K562 (cell line): ENCODE measurements around the gene ANAPC5. TPM values are rescaled to one million over a fixed set of nuclear protein-coding genes. Genes with fewer than 3 reads are reported as not detected.
A peak's percentile ranks its signal among the peaks of the same experiment; 100 is the strongest.

Source experiments
- CBFB ChIP-seq: sonication (generic); formaldehyde crosslinking; IDR thresholded peaks from 2 replicates; pipeline ENCODE4 v1.4.0; 2020; ENCODE audit warnings: mild to moderate bottlenecking, missing genetic modification reagents
- EP400 ChIP-seq: fragments of 450-650 bp; IDR thresholded peaks from 2 replicates; pipeline ENCODE4 v1.6.1; 2017; ENCODE audit warnings: antibody characterized with exemption, mild to moderate bottlenecking, moderate library complexity
- GABPB1 ChIP-seq: sonication (generic); formaldehyde crosslinking; IDR thresholded peaks from 2 replicates; pipeline ENCODE4 v1.8.0; 2022; ENCODE audit warnings: mild to moderate bottlenecking, missing genetic modification reagents
- L3MBTL2 ChIP-seq: fragments of 450-650 bp; IDR thresholded peaks from 2 replicates; pipeline ENCODE4 v1.6.1; 2016; ENCODE audit warnings: mild to moderate bottlenecking, moderate library complexity
- MAX ChIP-seq: sonication (generic); formaldehyde crosslinking; IDR thresholded peaks from 2 replicates; pipeline ENCODE4 v1.9.0; 2022; ENCODE audit warnings: mild to moderate bottlenecking, missing genetic modification reagents
- MED1 ChIP-seq: sonication (generic); formaldehyde crosslinking; IDR thresholded peaks from 2 replicates; pipeline ENCODE4 v1.8.1; 2023; ENCODE audit warnings: missing genetic modification reagents, borderline replicate concordance
- NR1H2 ChIP-seq: sonication (generic); formaldehyde crosslinking; IDR thresholded peaks from 2 replicates; pipeline ENCODE4 v1.4.0; 2020; ENCODE audit warnings: mild to moderate bottlenecking, missing genetic modification reagents
- SAFB ChIP-seq: fragments of 200-400 bp; formaldehyde crosslinking; IDR thresholded peaks from 2 replicates; pipeline ENCODE4 v1.6.1; 2017; ENCODE audit warnings: low read depth, low read length, borderline replicate concordance
- SIN3A ChIP-seq, 2 experiments: fragments of 150-350 bp in 1 of 2; IDR thresholded peaks; 2 replicates each; pipeline ENCODE4 v1.6.1; 2011 to 2016; ENCODE audit warnings: borderline replicate concordance in 2 of 2, low read depth in 2 of 2, low read length in 2 of 2, mild to moderate bottlenecking in 2 of 2, moderate library complexity in 2 of 2; ENCODE audit not compliant: control insufficient read depth in 1 of 2
- TAL1 ChIP-seq: fragments of 450-650 bp; IDR thresholded peaks from 2 replicates; pipeline ENCODE4 v1.6.1; 2016; ENCODE audit warnings: mild to moderate bottlenecking
- USF1 ChIP-seq: sonication (generic); formaldehyde crosslinking; IDR thresholded peaks from 2 replicates; pipeline ENCODE4 v1.9.0; 2022; ENCODE audit warnings: mild to moderate bottlenecking, missing genetic modification reagents
- ZBTB40 ChIP-seq, 2 experiments: fragments of 450-650 bp in 1 of 2; sonication (generic) in 1 of 2; formaldehyde crosslinking in 1 of 2; IDR thresholded peaks; 2 replicates each; pipeline versions ENCODE4 v1.7.1 to v1.9.0; 2016 to 2022; ENCODE audit warnings: inconsistent platforms in 1 of 2, mild to moderate bottlenecking in 1 of 2, missing genetic modification reagents in 1 of 2
- ZFX ChIP-seq: sonication (generic); formaldehyde crosslinking; IDR thresholded peaks from 2 replicates; pipeline ENCODE4 v1.8.0; 2022; ENCODE audit warnings: mild to moderate bottlenecking, missing genetic modification reagents, moderate library complexity
- polyA plus RNA-seq, 8 experiments: library from polyadenylated mRNA; depleted of rRNA in 4 of 8; stranded (reverse) in 5 of 8; unstranded in 3 of 8; fragments of >200 nt; fragmentation: Nextera tagmentation in 2 of 8; fragmentation: Illumina TruSeq in 1 of 8; extraction: Ambion mirVana in 2 of 8; extraction: Trizol in 1 of 8; gene quantifications; 2 replicates each; pipeline versions ENCODE4 v1.2.1 to v1.2.3, GENCODE V29; 2011 to 2014; ENCODE audit warnings: inconsistent platforms in 1 of 8, missing spikeins in 1 of 8
- total RNA-seq, 7 experiments: library from RNA; depleted of rRNA in 6 of 7; stranded (reverse); fragments of >200 nt in 6 of 7; fragmentation: Illumina TruSeq in 2 of 7; extraction: Trizol in 2 of 7; gene quantifications; 2 replicates each; pipeline versions ENCODE4 v1.2.1 to v1.2.3, GENCODE V29; 2011 to 2021; ENCODE audit warnings: low replicate concordance in 1 of 7

The ANAPC5 gene
- total and polyA plus RNA-seq, 9 of the 15 experiments (the other 6 are each of a cell fraction or from before 2014, with no cell fraction given) = 136 to 315 (median 197) TPM

- TF ChIP-seq TAL1 = no peak
- TF ChIP-seq MED1 (CRISPR knock-in tag) = no peak
- TF ChIP-seq USF1 (CRISPR knock-in tag) = peak; percentile 25; the same call in 1 of the 2 replicates
- TF ChIP-seq ZFX = peak; percentile 49; the same call in 1 of the 2 replicates
- peak; percentile 63 for TF ChIP-seq L3MBTL2
- TF ChIP-seq MAX (CRISPR knock-in tag) = peak; percentile 93
- TF ChIP-seq NR1H2 (CRISPR knock-in tag) = peak; percentile 83; the same call in 1 of the 2 replicates
- peak; percentile 7 to 87; a peak in 2 of 4 replicates for TF ChIP-seq SIN3A (IDR thresholded peaks at IDR 0.05; ENCODE audit: borderline replicate concordance in 2 of 2, control insufficient read depth in 1 of 2, low read depth in 2 of 2, low read length in 2 of 2)
- TF ChIP-seq GABPB1 (CRISPR knock-in tag) = 0 out of 2 replicates have a peak, but pooled peaks have one; percentile 41
- TF ChIP-seq CBFB (CRISPR knock-in tag) = peak; percentile 19
- peak; percentile 86 for TF ChIP-seq EP400
- peak; percentile 62 for TF ChIP-seq SAFB
- 0 out of 2 replicates have a peak, but pooled peaks have one; percentile 38 for TF ChIP-seq ZBTB40 (IDR thresholded peaks at IDR 0.05)
- no peak for TF ChIP-seq ZBTB40 (CRISPR knock-in tag; IDR thresholded peaks at IDR 0.05)
Observed at GRCh38 chr12:121295746-121296617, 56.2 kb downstream of the ANAPC5 start (continued).
